HG03280 (cell line): ENCODE data around the gene TOP1.
"Not testable (repeated sequence)": the region's sequence is repeated elsewhere in the genome, so short reads cannot be mapped to it uniquely, and the experiment has no call there.

ENCODE experiments used
- ATAC-seq: cut with Tn5 transposase; IDR thresholded peaks from one replicate; pipeline ENCODE4 v1.9.1; 2021; ENCODE audit warnings: mild to moderate bottlenecking, moderate library complexity; ENCODE audit not compliant: unreplicated experiment

Gene TOP1

DNA sequence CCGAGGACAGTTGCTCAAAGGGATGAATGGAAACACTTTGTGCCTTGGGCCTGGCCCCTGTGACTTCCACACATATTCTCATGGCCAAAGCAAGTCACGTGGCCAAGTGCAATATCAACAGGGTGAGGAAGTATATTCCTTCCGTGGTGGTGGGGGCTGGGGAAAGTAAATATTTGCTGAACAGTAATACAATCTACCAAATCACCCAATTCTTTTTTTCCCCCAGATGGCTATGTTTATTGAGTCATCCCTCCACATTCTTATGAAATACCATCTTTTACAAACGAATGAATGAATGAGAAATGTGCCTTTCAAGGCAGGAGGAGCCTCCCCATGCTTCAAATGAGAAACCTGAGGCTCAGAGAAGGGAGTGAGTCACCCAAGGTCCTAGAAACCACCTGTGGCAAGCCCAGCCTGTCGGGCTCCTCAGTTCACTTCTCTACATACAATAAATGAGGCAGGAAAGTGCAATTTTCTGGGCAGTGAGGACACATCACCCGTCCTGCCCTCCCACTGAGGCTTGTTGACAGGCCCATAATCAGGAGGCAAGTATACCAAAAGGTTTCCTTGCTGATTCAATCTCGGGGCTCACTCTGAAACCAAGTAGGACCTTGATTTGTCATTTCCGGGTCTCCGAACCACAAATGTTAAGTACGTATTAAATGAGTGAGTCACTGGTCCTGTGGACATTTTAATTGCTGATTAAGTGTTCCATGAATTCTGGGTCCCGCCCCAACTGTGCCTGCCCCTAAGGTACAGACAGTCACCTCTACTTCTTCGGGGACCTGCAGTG is 25.3 kb upstream of the TOP1 start:
- no peak for ATAC-seq

DNA sequence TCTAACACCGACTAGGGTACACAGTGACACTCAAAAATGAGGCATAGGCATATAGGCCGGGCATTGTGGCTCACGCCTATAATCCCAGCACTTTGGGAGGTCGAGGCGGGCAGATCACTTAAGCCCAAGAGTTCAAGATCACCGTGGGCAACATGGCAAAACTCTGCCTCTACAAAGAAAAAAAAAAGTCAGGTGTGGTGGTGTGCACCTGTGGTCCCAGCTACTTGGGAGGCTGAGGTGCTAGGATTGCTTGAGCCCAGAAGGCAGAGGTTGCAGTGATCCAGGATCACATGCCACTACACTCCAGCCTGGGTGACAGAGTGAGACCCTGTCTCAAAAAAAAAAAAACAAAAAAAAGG is 24.7 kb upstream of the TOP1 start:
- not testable (repeated sequence) for ATAC-seq

DNA sequence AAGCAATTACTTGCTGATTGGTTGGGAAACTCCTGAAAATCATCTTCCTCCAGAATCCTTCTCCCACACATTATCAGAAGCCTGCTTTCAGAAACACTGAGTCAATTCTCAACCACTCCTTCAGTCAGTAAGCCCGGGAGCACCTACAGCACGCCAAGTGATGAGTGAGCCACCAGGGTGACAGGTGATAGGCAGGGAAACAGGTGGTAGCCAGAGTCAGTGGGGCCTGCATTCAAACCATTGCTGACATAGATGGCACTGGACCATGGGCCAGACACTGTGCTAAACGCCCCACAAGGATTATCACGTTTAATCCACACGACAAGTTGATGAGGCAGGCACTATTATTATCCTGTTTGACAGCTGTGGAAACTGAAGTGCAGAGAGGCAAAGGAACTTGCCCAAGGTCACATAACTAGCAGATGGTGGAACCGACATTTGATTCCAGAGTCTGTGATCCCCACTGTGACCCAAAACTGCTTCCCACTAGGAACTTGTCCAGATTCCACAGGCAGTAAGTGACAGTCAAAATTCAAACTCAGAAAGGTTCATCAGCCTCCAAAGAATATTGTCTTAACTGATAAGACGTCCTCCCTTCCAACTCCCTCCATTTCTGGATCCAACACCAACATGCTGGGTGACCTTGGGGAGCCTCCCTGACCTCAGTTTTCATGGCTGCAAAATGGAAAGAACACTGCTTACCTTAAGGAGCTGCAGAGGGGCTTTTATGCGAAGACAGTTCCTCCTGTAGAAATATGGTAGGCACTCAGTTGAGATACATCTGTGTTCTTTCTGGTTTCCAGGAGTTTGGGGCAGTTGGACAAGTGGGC is 23.9 kb upstream of the TOP1 start:
- ATAC-seq, result no peak

DNA sequence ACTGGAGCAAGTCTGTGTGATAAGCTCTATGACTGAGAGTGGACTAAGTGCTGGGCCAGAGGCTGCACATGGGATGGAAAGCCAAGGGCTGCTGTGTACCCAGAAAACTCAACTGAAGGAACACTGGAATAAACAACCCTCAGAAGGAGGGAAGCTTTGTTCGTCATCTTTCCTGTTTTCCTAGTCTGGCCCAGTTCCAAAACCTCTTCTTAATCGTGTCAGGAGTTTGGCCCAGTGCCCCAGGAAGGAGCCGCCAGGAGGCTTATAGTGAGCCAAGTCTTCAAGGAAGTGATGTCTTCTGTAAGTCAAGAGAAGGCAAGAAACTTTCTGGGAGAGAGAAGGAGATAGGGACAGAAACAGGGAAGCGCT is 23.3 kb upstream of the TOP1 start:
- ATAC-seq, result no peak

DNA sequence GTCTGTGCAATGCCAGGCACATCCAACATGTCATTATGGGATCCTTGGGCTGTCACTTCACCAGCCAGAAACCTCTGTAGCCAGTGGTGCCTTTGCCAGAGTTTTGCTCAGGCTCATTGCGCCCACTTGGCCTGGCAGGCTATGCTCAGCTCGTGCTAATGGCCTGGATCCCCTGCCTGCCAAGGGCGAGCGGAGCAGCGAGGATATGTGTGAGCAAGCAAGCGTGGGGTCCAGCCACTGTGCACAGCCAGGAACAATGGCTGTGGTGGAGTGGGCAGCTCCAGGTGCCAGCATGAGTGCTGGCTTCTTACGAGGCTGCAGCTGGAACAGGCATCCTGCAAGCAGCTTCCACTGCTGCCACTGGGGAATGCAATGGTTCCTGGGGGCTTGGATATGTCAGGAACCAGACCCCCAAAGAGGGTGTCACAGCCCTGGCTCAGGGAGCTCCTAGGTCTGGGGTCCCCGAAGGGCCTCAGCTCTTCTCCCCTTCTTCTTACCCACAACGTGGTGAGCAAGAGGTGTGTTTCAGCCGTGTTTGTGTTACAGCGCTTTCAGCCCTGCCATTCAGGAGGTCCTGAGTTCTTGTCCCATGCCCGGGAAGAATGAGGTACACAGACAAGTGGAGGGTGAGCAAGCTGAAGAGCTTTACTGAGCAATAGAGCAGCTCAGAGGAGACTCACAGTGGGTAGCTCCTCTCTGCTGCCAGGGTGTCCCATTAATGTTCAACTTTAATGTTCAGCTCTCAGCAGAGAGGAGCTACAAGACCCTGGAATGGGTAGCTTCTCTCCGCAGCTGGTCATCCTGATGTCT is 22.3 kb upstream of the TOP1 start:
- ATAC-seq, result no peak

DNA sequence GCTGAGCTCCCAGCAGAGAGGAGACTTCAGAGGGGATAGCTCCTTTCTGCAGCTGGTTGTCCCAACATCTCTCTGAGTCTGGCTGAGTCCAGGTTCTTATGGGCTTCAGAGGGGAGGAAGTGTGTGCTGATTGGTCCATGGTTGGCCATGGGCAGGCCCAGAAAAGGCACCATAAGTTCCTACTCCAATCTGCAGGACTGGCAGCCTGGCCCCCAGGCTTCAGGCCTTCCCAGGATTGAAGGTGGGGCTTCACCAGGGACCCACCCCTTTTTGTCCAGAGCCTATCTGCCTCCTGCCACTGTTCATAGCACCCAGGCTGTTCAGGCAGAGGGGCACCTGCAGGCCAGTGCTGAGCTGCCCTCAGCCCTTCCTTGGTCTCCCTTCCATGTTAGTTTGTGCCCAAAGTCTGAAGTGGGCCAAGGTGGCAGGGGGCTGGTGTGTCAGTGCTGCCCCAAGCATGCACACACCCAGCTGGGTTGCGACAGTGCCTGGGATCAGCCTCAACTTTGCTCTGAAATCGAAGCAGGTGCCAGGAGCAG is 21.6 kb upstream of the TOP1 start:
- no peak for ATAC-seq

DNA sequence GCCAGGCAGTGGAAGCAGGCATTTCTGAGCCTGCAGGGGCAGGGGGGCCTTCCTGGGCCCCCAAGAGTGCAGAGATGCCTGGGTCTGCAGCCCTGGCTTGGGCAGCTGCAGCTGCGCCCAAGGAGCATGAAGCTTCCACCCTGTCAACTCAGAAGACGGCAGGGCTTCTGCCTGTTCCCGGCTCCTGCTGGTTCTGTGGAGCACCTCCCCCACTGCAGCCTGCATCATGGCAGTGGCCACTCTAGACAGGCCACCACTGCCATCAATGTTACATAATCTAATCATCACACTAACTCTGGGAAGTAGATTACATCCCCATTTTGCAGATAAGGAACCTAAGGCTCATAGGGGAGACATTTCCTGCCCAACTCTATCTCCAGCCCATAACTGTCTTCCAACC is 21.1 kb upstream of the TOP1 start:
- ATAC-seq, result no peak

DNA sequence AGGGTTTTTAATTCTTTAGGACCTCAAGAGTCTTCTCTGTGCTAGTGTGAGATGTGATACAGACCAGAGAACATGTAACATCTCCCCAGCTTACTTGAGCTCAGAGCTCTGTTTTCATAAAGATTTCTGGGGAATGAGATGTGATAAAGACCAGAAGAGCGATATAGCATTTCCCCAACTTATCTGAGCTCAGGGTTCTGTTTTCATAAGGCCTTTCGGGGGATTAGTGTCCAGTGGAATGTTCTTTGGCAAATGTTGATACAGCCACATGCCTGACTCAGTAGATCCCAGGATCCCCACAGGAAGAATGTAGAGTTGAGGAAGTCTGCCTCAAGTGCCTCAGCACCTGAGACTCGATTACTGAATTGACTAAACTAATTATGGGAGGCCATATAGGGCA is 18.7 kb upstream of the TOP1 start:
- no peak for ATAC-seq

DNA sequence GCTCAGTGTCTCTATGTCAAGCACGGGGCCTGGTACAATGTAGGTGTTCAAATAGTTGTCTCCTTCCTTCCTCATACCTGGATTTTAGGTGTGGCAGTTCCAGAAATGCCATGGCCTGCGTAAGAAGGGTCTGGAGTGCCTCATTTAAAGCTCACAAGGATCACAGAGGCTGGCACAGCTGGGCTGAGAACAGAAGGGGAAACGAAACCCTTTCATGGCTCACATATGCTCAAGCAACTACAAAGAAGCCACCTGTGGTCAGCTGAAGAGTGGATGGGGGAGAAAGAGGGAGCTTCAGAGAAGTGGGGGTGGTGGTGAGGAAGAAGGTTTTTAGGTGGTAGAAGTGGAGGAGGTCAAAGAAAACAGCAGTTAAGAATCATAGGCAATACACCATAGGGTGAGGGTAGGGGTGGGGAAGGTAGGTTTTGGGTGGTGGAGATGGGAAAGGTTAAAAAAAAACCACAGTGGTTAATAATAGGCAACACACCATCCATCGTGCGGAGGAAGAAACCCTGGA is 17.0 kb upstream of the TOP1 start:
- ATAC-seq, result peak; percentile 95

DNA sequence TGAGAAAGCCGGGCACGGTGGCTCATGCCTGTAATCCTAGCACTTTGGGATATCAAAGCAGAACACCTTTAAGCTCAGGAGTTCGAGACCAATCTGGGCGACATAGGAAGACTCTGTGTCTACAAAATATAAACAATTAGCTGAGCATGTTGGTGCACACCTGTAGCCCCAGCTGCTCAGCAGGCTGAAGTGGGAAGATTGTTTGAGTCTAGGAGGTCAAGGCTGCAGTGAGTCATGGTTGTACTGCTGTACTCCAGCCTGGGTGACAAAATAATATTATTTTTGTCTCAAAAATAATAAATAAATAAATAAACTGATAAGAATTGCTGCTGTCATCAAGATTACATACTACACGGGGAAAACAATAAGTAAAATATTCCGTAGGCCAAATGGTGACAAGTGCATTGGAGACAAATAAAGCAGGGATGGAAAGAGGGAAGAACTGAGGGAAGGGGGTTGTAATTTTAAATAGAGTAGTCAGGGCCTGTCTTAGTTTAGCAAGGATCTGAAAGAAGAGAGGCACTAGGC is 14.0 kb upstream of the TOP1 start:
- no peak for ATAC-seq

DNA sequence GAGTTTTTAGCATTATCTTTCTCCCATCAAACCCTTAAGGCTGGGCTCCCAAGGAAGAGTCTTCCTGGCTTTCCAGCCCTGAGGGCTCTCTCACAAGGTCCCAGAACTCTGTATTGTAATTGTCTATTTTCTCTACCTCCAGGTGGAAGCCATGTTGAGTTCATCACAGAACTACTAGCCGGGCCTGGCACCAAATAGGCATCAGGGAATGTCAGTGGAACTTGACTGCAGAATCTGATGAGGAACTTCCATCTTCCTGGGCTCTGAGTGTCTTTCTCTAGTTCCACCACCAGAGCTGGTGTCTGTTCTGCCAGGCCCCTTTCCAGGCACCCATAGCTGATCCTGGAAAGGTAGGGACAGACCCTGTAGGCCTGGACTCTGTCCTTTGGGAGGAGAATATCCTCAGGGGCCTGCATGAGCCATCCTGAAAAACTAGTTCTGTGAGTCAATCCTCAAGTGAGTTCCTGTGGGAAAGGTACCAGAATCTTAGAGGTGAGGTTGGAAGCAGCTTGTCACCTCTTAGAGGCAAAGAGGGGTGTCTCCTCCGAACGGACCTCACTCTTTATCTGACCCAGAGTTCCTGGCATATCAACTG is 11.1 kb upstream of the TOP1 start:
- no peak for ATAC-seq

DNA sequence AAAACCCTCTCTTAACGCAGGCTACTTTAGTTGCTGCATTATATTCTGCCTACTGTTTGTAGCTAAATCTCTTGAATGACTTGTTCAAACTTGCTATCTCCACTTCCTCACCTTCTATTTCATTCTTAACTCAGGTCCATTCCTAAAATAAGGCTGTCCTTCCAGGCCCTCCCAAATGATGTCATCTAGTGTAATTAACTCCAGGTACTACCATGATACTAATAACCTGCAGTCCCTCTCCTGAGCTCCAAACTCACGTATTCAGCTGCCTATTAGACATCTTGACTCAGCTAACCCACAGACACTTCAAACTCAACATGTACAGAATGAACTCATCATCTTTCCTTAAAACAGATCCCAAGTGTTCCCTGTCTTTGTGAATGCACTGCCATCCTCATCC is 10.5 kb upstream of the TOP1 start:
- no peak for ATAC-seq

DNA sequence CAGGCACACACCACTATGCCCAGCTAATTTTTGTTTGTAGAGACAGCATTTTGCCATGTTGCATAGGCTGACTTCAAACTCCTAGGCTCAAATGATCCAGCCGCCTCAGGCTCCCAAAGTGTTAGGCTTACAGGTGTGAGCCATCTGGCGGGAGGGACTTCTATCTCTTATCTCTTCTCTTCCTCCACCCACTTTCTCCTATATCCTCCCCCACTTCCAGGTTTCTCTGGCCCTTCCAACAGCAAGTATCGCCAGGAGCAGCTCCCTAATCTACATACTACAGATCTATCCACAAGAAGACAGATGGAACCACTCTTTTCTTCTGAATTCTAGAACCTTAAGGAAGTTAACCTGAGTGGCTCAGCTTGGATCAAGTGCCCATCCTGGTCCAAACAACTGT is 5.1 kb upstream of the TOP1 start:
- no peak for ATAC-seq

DNA sequence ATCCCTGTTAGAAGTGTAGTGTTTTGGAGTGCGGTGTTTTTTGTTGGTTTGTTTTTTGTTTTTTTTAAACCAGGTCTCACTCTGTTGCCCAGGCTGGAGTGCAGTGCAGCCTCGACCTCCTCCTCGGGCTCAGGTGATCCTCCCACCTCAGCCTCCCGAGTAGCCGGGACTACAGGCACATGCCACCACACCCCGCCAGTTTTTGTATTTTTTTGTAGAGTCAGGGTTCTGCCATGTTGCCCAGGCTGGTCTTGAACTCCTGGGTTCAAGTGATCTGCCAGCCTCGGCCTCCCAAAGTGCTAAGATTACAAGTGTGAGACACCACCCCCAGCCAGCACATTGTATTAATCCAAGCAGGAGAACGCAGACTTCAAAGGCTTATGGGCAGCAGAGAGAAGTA is 1.3 kb upstream of the TOP1 start:
- no peak for ATAC-seq

DNA sequence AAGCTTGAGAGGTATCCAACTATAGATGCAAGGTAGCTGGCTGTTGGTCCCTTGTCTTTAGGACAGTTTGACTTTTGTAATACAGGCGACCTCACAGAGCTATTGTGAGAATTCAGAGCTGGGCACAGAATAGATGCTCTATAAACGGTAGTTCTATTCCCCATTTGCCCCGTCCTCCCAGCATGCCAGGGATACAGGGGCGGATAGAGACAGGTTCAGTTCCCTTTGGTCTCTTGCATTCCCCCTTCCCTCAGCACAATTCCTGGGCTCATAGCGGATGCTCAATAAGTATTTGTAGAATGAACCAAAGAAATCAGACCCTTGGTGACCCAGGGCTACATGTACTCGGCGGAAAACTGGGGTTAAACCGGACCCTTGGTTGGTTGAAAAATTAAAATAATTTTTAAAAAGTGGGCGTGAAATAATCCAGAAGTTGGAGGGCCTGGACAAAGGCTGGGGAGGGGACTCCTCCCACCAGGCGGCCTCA is 707 bp upstream of the TOP1 start:
- ATAC-seq, result no peak

DNA sequence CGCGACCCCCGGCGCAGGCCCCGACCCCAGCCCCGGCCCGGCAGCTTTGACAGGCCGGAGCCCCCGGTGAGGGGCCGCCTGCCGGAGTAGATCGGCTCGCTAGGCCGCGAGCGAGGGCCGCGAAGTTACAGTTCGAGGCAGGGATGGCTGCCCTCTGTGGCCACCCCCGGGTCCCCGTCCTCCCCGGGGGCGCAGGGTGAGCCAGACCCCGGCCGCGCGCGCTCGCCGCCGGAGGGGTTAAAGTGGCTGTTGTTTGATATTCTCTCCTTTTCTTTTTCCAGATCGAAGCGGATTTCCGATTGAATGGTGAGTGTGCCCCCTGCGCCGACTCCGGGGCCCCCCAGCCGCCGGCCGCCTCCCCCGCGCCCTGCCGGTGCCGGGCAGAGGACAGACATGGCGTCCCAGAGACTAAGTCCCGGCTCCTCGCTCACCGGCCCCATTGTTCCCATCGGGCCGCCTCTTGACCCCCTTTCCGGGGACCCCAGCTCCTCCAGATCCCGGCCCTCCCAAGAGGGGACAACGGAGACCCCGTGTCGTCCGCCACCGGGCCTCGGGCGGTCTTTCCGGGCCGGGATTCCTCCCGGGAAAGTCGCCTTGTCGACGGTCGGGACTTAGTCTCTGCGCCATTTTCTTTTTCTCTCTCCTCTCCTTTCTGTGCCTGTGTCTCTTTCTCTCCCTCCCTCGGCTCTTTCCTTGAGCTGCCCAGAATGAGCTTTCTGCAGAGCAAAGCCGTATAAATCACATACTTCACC is 704 bp downstream of the TOP1 start:
- peak; percentile 34 for ATAC-seq

DNA sequence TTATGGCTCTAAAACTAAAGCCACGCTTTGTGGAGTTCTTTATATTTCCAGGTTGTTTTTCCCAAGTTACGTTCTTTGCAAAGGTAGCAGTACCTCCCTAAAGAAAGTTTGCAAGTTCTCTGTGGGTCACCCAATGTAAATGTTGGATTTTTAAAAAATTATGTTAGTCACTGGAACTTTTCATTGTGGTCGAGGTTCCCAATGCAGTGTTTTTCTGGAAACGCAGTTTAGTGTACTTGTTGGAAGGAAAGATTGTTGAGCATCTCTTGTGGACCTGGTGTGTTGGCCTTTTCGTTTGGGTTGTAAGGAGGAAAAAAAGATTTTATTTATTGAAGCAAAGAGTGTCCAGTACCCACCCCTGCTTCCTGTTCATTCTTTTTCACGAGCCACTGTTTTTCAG is 1.4 kb downstream of the TOP1 start:
- ATAC-seq, result no peak

DNA sequence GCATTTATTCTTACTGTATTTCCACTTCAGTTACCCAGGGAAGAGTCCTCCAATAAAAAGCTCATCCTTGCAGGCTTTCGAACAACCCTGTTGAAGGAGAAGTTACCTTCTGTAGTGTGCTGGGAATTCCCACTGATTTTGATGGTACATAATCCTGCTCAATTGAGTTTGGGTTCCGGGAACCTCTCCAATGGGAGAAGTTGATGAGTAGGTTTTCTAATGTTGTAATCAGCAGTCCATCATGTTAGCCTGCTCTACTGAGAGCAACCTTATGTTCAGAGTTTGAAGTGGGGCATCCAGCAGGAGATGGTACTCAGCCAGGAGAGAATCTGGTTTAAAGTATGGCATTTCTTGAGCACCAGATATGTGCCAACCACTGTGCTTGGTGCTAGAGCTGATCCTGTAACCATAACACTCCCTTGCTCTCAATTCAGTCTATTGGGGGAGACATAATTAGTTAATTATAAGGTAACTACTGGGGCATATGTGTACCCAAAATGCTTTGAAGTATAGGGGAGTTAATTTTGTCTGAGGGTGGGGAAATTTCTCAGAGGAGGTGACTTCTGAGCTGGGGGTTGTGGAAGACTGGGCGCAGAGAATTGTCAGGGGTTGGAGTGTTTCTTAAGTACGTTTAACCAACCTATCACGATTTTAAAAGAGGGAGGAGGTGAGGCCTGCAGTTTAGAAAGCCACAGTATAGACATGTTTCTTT is 2.1 kb downstream of the TOP1 start:
- no peak for ATAC-seq

DNA sequence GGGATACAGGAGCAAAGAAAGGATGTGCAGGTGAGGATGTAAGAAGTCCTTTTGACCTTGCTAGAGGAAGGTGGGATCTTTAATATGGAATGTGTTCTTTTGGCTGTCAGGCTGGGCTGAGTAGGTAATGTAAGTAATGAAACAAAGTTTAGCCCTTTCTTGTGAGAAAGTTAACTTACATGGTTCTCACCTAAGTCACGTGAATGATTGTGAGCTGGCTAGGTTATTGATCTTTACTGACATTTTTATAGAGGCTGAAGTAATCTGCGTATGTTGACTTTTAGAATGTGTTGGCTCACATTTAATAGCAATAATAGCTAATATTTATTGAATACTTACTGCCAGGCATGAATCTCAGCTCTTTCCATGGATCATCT is 2.6 kb downstream of the TOP1 start:
- no peak for ATAC-seq
